Measurements from ENCODE around the gene CA14. TPM values are rescaled to one million over a fixed set of nuclear protein-coding genes. Genes with fewer than 3 reads are reported as not detected.

Gene CA14
- total and polyA plus RNA-seq, 2 of the 4 experiments (the other 2 are of a cell fraction) = not detected

DNA sequence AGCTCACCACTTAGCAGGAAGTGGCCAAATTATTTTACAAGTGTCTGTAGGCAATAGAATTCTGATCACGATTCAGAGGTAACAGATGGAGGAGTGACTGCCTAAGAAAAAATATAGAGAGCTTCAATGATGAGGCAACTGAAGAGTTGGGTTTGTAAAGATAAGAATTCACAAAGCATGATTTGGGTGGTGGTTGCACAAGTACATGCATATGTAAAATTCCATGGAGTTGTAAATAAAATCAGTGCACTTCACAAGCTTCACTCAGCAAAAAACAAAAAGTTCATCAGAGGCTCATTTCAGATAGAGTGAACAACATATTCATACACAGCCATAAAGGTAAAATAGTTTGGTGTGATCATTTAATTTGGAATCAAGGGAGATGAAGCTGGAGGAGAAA, 32.6 kb upstream of the CA14 start:
- CTCF ChIA-PET = no interaction called here

More for the DNA sequence above, 32.6 kb upstream of the CA14 start:
- Histone ChIP-seq H3K4ac (ENCODE audit: low read depth, low read length) (no peak overlapping the region), H2AK9ac (replicated peaks; ENCODE audit: low read depth, low read length, poor library complexity) (no peak overlapping the region), H4K91ac (ENCODE audit: insufficient read depth, low read depth, low read length) (no peak overlapping the region), H4K20me1 (ENCODE audit: insufficient read depth, low read length) (no peaks in the 10 kb centered on the region), H3K9me3 (ENCODE audit: control insufficient read depth, insufficient read depth, low read length) (no peaks in the 10 kb centered on the region), H3K79me1 (ENCODE audit: low read depth in 1 of 2, low read length in 2 of 2) (peaks cover 9 to 13% of the 10 kb centered on the region in 2 experiments), H2BK120ac (ENCODE audit: low read depth, low read length) (no peak overlapping the region), H2AK5ac (ENCODE audit: low read depth, low read length) (no peak overlapping the region), H3K4me3 (ENCODE audit: insufficient read depth, low read depth, low read length) (no peak overlapping the region), H2BK15ac (ENCODE audit: low read depth, low read length) (no peak overlapping the region), H3K27ac (ENCODE audit: insufficient read depth, low read length) (no peak overlapping the region), H3K36me3 (ENCODE audit: control insufficient read depth, insufficient read depth, low read length) (peaks cover 26% of the 10 kb centered on the region), H3K14ac (replicated peaks; ENCODE audit: low read depth, low read length) (no peak overlapping the region), H3K27me3 (ENCODE audit: control insufficient read depth, insufficient read depth, low read length) (no peaks in the 10 kb centered on the region), H4K5ac (ENCODE audit: low read depth, low read length) (no peak overlapping the region), H3K4me1 (ENCODE audit: control insufficient read depth, insufficient read depth, low read length) (no peaks in the 10 kb centered on the region), H4K8ac (ENCODE audit: low read depth in 2 of 2, low read length in 2 of 2) (no peak overlapping the region), H2AFZ (replicated peaks; ENCODE audit: low read length, poor library complexity) (no peak overlapping the region), H3K9me1 (ENCODE audit: insufficient read depth, low read length) (no peaks in the 10 kb centered on the region), H3K18ac (ENCODE audit: low read depth, low read length) (no peak overlapping the region), H3K9ac (ENCODE audit: low read depth, low read length) (no peak overlapping the region), H3K4me2 (ENCODE audit: low read depth, low read length) (no peak overlapping the region), H2BK20ac (ENCODE audit: low read depth, low read length) (no peak overlapping the region), H3K56ac (ENCODE audit: extremely low read depth, insufficient read depth, low read length) (no peak overlapping the region), H3K23ac (ENCODE audit: low read depth, low read length) (no peak overlapping the region), H2BK5ac (ENCODE audit: low read depth, low read length, poor library complexity, severe bottlenecking) (no peak overlapping the region)
- intact Hi-C loops (cut with micrococcal nuclease) (loop anchor here (5.0 kb wide), 1 partner anchor 153 kb away; no protein-coding TSS in a partner anchor), in situ Hi-C loops (cut with MboI; ENCODE audit: low sequenced_read_pairs) (no loop called here), dilution Hi-C loops (cut with HindIII; ENCODE audit: low sequenced_read_pairs, unreplicated experiment) (no loop called here)
- no TSS peak for BruUV-seq (replicated peaks)
- no peak for ATAC-seq (ENCODE audit: low read depth)
- no peak for TF ChIP-seq CHD1 (IDR thresholded peaks at IDR 0.05; ENCODE audit: low read depth, low read length)
- TF ChIP-seq, protein P1, sequence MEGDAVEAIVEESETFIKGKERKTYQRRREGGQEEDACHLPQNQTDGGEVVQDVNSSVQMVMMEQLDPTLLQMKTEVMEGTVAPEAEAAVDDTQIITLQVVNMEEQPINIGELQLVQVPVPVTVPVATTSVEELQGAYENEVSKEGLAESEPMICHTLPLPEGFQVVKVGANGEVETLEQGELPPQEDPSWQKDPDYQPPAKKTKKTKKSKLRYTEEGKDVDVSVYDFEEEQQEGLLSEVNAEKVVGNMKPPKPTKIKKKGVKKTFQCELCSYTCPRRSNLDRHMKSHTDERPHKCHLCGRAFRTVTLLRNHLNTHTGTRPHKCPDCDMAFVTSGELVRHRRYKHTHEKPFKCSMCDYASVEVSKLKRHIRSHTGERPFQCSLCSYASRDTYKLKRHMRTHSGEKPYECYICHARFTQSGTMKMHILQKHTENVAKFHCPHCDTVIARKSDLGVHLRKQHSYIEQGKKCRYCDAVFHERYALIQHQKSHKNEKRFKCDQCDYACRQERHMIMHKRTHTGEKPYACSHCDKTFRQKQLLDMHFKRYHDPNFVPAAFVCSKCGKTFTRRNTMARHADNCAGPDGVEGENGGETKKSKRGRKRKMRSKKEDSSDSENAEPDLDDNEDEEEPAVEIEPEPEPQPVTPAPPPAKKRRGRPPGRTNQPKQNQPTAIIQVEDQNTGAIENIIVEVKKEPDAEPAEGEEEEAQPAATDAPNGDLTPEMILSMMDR (conservative IDR thresholded peaks at IDR 0.05; ENCODE audit: low read depth, low read length) = no peak
- no peak for TF ChIP-seq CEBPB (IDR thresholded peaks at IDR 0.05; ENCODE audit: low read depth, low read length)
- no peak for TF ChIP-seq FOS (IDR thresholded peaks at IDR 0.05; ENCODE audit: low read depth, low read length)
- no peak for TF ChIP-seq NFE2L2 (IDR thresholded peaks at IDR 0.05; ENCODE audit: low read depth, low read length)
- WGBS, 2 experiments (ENCODE audit: extremely low coverage in 2 of 2, insufficient read length in 1 of 2) = 67% methylated on average over 1 of the region's 1 CpG; no CpG with 5 or more reads in 1 of the 2 experiments
- DNase-seq = no peak
- POLR2A ChIA-PET (ENCODE audit: unreplicated experiment) = interaction anchor here (0.9 kb wide), 1 partner anchor 9 kb away, joined by 3 read pairs; no protein-coding TSS in a partner anchor
